Smooth muscle cell of bladder (primary cell): ENCODE measurements around the gene DOK7. TPM values are rescaled to one million over a fixed set of nuclear protein-coding genes. Genes with fewer than 3 reads are reported as not detected.

Experiments
- total RNA-seq: library from RNA; depleted of rRNA; stranded (reverse); fragments of >200 nt; gene quantifications from 2 replicates; pipeline ENCODE4 v1.2.3, GENCODE V29; 2014

DOK7 gene
- not detected in 2 replicates for total RNA-seq

GRCh38 chr4:3462790-3463415 is at the start of gene DOK7:
TSS of gene DOK7 (plus strand) at chr4:3463306. CDS start at chr4:3463376, 70 bp downstream.

GRCh38 chr4:3441501-3442459 is 21.3 kb upstream of the DOK7 start, which contains the start of gene HGFAC:
TSS of gene HGFAC (plus strand) at chr4:3441968. CDS start at chr4:3442002, 34 bp downstream.

GRCh38 chr4:3531879-3532750 is 69.0 kb downstream of the DOK7 start, which contains the start of gene LRPAP1:
TSS of gene LRPAP1 (minus strand) at chr4:3532422. CDS start at chr4:3532412, 10 bp downstream.

Other genes starting within 250 kb of the DOK7 start
- gene MSANTD1, start 214.1 kb upstream of the DOK7 start, total RNA-seq = 0.14 and 0.74 TPM in 2 replicates
- 12.4 and 14.0 TPM in 2 replicates for gene RGS12, start 170.3 kb upstream of the DOK7 start, total RNA-seq
- not detected in 2 replicates for gene HGFAC, start 21.3 kb upstream of the DOK7 start, total RNA-seq
- 105 and 164 TPM in 2 replicates for gene LRPAP1, start 69.1 kb downstream of the DOK7 start, total RNA-seq